Globus pallidus (tissue), 1 donor: ENCODE data around the gene DERL3.

ENCODE experiments used
- DNase-seq: peaks from one replicate; pipeline ENCODE4 v3.0.0-alpha.2; 2015; ENCODE audit warnings: low spot score

Gene DERL3

GRCh38 chr22:23847310-23847920 lies 8.6 kb upstream of the DERL3 start:
- DNase-seq: no peak

GRCh38 chr22:23846081-23846469 lies 7.3 kb upstream of the DERL3 start:
- DNase-seq: no peak

- DNase-seq: no peak
These were observed 6.7 kb upstream of the DERL3 start for GRCh38 chr22:23845265-23846080.

GRCh38 chr22:23844739-23845202 lies 6.0 kb upstream of the DERL3 start:
- no peak for DNase-seq

- DNase-seq: no peak
These were observed 3.8 kb upstream of the DERL3 start for GRCh38 chr22:23842599-23842998.

- DNase-seq: no peak
These were observed 3.1 kb upstream of the DERL3 start for GRCh38 chr22:23841736-23842445.

- no peak for DNase-seq
These were observed 2.5 kb upstream of the DERL3 start for GRCh38 chr22:23841292-23841691.

- no peak for DNase-seq
These were observed 1.2 kb upstream of the DERL3 start for GRCh38 chr22:23840026-23840425.

- no peak for DNase-seq
These were observed 710 bp downstream of the DERL3 start for GRCh38 chr22:23837911-23838680.

GRCh38 chr22:23837496-23837859 lies 1.3 kb downstream of the DERL3 start:
- DNase-seq: no peak

GRCh38 chr22:23836692-23837495 lies 1.9 kb downstream of the DERL3 start:
- DNase-seq: no peak

- no peak for DNase-seq
These were observed 2.5 kb downstream of the DERL3 start for GRCh38 chr22:23836281-23836680.

- DNase-seq: no peak
These were observed 3.2 kb downstream of the DERL3 start for GRCh38 chr22:23835484-23836144.

GRCh38 chr22:23834793-23835483 lies 3.9 kb downstream of the DERL3 start:
- peak; percentile 86 for DNase-seq

- DNase-seq: no peak
These were observed 4.4 kb downstream of the DERL3 start for GRCh38 chr22:23834406-23834792.

GRCh38 chr22:23833911-23834317 lies 4.9 kb downstream of the DERL3 start:
- DNase-seq: no peak

- no peak for DNase-seq
These were observed 5.6 kb downstream of the DERL3 start for GRCh38 chr22:23833017-23833751.

GRCh38 chr22:23832226-23833016 lies 6.4 kb downstream of the DERL3 start:
- DNase-seq: no peak

GRCh38 chr22:23831781-23832180 lies 7.0 kb downstream of the DERL3 start:
- no peak for DNase-seq
